GM12891 (cell line): ENCODE measurements around the gene TMX2.

ENCODE experiments used
- POLR2A ChIP-seq: IDR thresholded peaks from 2 replicates; pipeline ENCODE4 v1.6.1; 2011; ENCODE audit warnings: low read depth, low read length, control low read depth
- POLR2AphosphoS5 ChIP-seq: IDR thresholded peaks from 2 replicates; pipeline ENCODE4 v1.6.1; 2011; ENCODE audit warnings: low read depth, low read length, control low read depth
- TAF1 ChIP-seq: IDR thresholded peaks from 2 replicates; pipeline ENCODE4 v1.6.1; 2011; ENCODE audit warnings: low read depth, low read length, control low read depth

DNA sequence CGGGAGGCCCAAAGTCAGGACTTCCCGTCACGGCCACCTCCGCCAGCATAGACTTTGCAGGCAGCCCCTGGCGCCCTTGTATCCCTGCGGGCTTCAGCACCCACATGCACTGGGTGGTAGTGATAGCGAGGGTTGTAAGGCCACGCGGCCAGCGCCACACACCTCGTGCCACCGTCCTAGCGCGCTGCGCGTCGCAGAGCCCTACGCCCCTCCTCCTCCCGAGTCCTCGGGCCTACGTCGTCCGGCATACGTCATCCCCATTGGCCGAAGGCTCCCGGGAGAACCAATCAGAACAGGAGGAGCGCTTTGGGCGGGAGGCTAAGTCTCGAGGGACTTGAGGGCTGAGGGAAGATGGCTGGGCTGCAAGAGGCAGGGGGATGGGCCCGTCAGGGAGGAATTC is 40.6 kb downstream of the TMX2 start:
- TF ChIP-seq POLR2AphosphoS5 (no peak), TAF1 (no peak), POLR2A (no peak)
